Panc1 (cell line): Measurements from ENCODE around the gene CERS5.
"Not testable (repeated sequence)": the region's sequence is repeated elsewhere in the genome, so short reads cannot be mapped to it uniquely, and the experiment has no call there.

Experiments
- CTCF ChIP-seq: fragments of 450-650 bp; IDR thresholded peaks from 2 replicates; pipeline ENCODE4 v1.5.1; 2017; ENCODE audit warnings: mild to moderate bottlenecking
- POLR2AphosphoS5 ChIP-seq: IDR thresholded peaks from 2 replicates; pipeline ENCODE4 v1.6.1; 2012; ENCODE audit warnings: mild to moderate bottlenecking, low read depth, low read length, moderate library complexity
- REST ChIP-seq, 2 experiments: IDR thresholded peaks; 2 replicates each; pipeline ENCODE4 v1.6.1; 2011 to 2012; ENCODE audit warnings: low read depth in 2 of 2, control low read depth in 1 of 2, low read length in 1 of 2, mild to moderate bottlenecking in 1 of 2, moderate library complexity in 1 of 2; ENCODE audit not compliant: insufficient read depth in 1 of 2

GRCh38 chr12:50148011-50148410, 19.2 kb downstream of the CERS5 start:
- TF ChIP-seq CTCF; POLR2AphosphoS5; REST (IDR thresholded peaks at IDR 0.05; ENCODE audit: insufficient read depth in 1 of 2, low read depth in 2 of 2, low read length in 1 of 2): not testable (repeated sequence)
